Stimulated activated CD8-positive, alpha-beta memory T cell treated with anti-CD3 and anti-CD28 coated beads, Interleukin-12 subunit alpha, Interleukin-12 subunit beta, amount 100 ng/mL, for 24 hours (primary cell): Measurements from ENCODE around the gene ANKH.
A peak's percentile ranks its signal among the peaks of the same experiment; 100 is the strongest.
"Not testable (repeated sequence)": the region's sequence is repeated elsewhere in the genome, so short reads cannot be mapped to it uniquely, and the experiment has no call there.

Experiments used
- DNase-seq: peaks from one replicate; pipeline ENCODE4 v3.0.0-alpha.2; 2020; ENCODE audit errors: extremely low read depth

The ANKH gene

GRCh38 chr5:14826714-14827113 lies 44.9 kb downstream of the ANKH start:
- DNase-seq: no peak

- DNase-seq: no peak
Measured at GRCh38 chr5:14825977-14826376, 45.6 kb downstream of the ANKH start.

GRCh38 chr5:14824499-14824898 lies 47.1 kb downstream of the ANKH start:
- no peak for DNase-seq

DNA sequence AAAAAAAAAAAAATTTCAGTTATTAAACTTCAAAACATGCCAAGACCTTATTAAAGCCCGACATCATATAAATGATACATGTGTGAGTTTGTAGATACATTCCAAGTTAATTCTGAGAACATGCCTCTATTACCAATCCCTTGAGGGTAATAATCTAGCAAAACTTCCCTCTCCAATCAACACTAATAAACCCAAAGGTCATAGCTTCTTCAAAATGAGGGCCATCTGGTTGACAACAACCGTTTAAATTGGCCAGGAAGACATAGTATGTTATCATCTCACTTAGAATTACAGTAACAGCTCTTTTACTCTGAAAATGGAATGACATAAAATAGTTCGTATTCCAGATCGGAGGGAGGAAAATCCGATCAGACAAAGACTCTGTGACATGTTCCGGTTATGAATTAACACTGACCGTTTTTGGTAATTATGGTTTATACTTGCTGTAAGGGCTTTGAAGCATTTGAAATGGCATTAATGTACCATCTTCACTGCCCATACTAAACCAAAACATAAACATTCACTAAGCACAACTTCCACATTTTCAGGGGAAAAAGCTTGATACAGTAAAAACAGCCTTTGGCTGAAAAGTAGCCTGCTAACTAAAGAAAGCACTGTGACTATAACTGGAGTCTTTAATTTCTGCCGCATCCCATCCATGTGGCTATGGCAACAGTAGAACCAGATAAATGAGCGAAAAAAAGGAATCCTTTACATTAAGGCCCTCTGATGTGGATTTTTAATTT lies 50.3 kb downstream of the ANKH start:
- no peak for DNase-seq

GRCh38 chr5:14818931-14819790 lies 52.4 kb downstream of the ANKH start:
- no peak for DNase-seq

DNA sequence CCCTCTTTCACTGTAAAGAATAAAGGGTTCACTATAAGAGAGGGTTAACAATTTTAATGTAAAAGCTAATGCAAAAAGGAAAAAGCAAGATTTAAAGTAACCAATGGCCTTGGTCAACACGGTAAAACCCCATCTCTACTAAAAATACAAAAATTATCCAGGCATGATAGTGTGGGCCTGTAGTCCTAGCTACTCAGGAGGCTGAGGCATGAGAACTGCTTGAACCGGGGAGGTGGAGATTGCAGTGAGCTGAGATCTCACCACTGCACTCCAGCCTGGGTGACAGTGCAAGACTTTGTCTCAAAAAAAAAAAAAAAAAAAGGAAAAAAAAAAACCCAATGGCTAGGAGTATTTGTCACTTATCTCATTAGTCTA lies 53.8 kb downstream of the ANKH start:
- not testable (repeated sequence) for DNase-seq

- peak; percentile 14 for DNase-seq
Measured at GRCh38 chr5:14816999-14817761, 54.4 kb downstream of the ANKH start.

DNA sequence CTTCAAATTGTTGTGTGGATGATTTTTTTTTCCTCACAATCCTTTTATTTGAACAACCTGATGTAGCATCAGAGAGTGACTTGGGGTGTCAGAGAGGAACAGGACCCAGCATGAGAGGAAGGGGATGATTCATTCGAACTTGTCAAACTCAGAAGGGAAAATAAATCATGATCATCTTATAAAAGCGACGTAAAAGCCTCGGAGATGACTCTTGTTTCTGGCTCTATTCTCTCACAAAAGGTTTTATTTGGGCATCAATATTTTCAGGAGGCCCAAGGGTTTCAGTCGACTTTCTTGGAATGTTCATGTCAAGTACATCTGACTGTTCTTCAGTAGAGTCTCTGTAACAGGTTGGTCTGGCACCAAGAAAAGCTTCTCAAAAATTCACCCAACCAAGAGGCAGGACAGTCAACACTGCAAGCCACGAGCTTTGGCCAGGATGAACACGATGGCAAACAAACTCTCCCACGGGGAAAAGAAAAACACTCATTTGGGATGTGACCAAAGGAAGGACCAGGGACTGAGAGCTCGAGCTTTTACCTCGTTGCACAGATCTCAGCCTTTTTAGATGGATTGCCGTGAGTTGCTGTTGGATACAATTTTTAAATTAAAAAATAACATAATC lies 55.1 kb downstream of the ANKH start:
- DNase-seq: no peak

DNA sequence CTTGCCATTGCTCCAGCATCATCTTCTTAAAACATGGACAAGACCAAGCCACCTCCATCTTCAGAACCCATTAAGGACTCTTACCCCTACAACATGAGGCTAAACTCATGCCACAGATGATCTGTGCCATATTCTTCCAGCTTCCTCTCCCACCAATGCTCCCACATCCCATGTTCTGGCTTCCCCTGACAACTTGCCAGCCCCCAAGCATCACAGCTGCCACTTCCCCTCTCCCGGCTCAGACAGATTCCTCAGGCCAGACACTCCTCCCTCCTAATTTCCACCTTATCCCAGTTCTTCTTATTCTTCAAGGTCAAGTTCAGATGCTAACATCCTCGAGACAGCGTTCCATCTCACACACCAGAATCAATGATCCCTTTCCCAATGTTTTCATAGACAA lies 57.8 kb downstream of the ANKH start:
- DNase-seq: no peak

GRCh38 chr5:14812166-14812565 lies 59.4 kb downstream of the ANKH start:
- no peak for DNase-seq

DNA sequence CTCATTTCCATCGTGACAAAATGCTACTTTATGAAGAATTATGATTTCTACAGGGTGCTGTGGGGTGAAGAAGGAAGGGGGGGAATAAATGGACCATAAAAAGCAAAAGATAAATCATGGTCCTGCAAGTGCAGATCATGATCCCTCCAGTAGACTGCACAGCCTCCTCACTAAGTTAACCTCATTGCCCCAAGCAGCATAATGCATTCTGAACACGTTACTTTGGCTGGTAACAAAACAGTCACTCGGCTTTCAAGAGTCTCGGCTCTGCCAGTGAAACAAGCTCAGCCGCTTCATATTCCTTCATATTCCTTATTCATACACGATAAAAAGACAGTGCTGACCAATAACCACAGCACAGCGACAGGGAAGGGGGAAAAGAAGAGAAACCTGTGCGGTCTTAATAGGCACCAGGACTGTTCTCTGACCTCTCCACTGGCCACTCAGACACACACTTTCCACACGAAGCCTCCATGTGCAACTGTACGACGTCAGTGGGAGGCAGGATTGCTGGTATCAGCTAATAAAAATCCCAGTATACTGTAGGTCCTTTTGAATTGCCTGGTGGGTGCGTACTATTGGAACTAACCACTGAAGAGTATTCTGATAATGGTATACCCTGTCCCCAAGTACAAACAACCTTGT lies 60.5 kb downstream of the ANKH start:
- DNase-seq: no peak

GRCh38 chr5:14810282-14810681 lies 61.3 kb downstream of the ANKH start:
- no peak for DNase-seq

DNA sequence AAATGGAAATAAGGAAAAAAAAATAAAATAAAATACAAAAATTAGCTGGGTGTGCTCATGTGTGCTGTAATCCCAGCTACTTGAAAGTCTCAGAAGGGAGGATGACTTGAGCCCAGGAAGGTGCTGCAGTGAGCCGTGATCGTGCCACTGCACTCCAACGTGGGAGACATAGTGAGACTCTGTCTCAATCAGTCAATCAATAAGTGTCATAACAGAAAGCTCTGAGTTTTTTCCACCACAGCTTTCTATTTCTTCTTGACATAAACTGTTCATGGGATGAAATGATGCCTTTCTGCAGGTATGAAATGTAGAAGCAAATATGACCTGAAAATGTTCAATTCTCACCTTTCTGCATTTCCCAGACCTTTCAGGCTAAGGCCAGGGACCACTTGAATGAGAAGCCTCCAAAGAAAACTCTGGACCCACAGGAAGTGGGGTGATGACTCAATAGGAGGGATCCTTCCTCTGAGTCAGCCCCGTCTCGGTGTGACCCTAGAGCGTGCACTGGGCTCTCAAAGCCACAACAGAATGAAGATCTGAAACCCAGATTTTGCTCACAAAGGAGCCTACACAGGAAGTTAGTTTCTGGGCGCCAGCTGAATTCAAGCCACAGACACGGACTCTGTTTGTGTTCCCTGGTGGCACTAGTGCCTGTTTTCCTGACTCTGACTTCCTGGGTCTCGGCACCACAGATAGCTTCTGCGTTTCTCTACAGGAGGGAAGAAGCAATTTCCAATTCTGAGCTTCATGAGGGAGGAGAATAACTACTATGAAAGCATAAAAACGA lies 62.0 kb downstream of the ANKH start:
- peak; percentile 49 for DNase-seq

DNA sequence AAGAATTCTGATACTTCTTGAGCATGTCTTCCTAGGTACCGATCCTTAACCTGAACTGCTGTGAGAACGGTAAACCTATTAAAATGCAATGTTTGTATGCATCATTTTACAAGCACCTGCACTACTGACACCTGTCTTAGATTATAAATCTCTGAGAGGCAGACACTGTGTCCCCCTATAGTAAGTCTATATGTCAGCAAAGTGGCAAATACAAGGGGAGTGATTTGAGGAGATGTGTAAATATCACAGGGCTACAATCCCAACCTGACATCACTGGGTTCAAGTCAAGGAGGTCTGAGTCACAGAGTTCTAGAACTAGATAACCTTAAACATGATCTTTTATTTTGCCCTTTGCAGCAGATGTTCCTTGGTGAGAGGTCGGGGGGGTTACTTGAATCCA lies 64.1 kb downstream of the ANKH start:
- no peak for DNase-seq

DNA sequence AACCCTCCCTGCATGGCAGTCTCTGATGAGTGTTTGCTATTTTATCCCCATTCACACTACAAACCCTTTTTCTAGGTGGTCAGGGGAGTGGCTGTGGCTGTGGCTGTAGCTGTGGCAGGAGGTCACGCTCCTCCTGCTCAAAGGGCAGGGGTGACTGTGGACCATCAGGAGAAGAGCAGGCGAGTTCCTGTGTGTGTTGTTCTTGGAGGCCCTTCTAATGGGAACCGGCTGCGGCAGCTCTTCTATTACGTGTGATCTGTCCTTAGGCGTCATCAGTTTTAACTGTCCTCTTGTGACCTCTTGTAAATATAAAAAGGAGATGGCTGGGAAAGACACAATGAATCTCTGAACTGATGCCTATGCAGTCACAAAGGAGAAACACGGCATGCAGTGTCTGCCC lies 65.1 kb downstream of the ANKH start:
- DNase-seq: no peak

- DNase-seq: no peak
Measured at GRCh38 chr5:14802541-14802940, 69.0 kb downstream of the ANKH start.

- no peak for DNase-seq
Measured at GRCh38 chr5:14801792-14802191, 69.8 kb downstream of the ANKH start.

DNA sequence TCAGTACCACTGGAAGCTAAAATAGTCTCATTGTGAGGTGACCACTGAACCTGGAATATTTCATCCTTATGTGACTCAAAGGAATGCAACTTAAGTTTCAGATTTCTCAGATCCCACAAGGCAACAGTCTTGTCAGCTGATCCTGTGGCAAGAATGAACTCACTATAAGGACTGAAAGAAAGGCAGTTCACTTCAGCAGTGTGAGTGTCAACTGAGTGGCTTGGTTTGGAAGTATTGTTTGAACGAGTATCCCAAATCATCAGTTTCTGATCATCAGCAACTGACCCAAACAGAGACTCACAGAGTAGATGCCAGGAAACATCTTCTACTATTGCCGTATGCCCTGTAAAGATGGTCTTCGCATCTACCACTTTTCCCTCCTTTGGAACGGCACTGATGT lies 74.2 kb downstream of the ANKH start:
- DNase-seq: not testable (repeated sequence)

DNA sequence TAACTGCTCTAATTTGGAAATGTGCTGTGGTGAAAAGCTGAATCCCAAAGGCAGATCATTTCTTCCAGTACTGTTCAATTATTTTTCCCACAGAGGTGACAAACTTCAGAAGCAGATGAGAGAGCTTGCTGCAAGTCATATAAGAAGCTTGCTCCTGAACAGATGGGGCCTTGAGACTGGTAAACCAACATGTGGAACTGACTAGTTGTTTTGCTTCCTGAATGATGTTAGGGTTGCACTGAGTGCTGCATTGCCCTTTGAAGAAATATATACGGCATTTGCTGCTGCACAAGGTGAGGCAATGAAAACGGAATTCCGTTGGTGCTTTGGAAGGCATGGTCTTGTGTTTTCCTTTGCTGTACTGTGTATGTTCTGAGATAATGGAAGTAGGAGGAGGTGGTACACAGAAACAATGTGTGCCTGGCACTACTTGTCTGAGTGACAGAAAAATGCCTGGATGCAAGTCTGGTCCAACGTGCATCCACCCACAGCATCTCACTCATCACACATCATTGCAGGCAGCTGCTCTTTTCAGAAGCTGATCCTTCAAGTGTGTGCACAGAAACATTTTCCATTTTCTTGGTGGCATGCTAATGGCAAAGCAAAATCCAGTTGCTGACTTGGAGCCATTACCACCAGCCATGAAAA lies 76.9 kb downstream of the ANKH start:
- DNase-seq: no peak

- DNase-seq: no peak
Measured at GRCh38 chr5:14793851-14794250, 77.7 kb downstream of the ANKH start.
